Loucy (cell line): Measurements from ENCODE around the gene NBEA.

Experiments used
- EZH2phosphoT487 ChIP-seq: fragments of 200-600 bp; IDR thresholded peaks from 2 replicates; pipeline ENCODE4 v1.6.1; 2018; ENCODE audit warnings: antibody characterized with exemption, mild to moderate bottlenecking, moderate library complexity, borderline replicate concordance
- TF ChIP-seq, protein P1 (sequence below): fragments of 200-600 bp; sonication (generic); conservative IDR thresholded peaks from 2 replicates; pipeline ENCODE4 v1.5.1; 2014; ENCODE audit warnings: mild to moderate bottlenecking, antibody characterized with exemption, low read length

DNA sequence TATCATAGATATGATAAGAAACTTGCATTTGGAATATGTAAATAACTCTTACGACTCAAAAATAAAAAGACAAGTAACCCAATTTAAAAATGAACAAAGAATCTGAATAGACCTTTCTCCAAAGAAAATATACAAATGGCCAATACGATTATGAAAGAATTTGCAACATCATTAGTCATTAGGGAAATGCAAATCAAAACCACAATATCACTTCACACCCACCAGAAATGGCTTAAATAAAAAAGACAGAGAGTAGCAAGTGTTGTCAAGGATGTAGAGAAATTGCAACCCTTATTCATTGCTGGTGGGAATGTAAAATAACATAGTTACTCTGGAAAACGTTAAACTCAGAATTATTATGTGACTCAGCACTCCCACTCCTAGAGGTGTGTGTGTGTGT, 761.0 kb downstream of the NBEA start:
- TF ChIP-seq, protein P1, sequence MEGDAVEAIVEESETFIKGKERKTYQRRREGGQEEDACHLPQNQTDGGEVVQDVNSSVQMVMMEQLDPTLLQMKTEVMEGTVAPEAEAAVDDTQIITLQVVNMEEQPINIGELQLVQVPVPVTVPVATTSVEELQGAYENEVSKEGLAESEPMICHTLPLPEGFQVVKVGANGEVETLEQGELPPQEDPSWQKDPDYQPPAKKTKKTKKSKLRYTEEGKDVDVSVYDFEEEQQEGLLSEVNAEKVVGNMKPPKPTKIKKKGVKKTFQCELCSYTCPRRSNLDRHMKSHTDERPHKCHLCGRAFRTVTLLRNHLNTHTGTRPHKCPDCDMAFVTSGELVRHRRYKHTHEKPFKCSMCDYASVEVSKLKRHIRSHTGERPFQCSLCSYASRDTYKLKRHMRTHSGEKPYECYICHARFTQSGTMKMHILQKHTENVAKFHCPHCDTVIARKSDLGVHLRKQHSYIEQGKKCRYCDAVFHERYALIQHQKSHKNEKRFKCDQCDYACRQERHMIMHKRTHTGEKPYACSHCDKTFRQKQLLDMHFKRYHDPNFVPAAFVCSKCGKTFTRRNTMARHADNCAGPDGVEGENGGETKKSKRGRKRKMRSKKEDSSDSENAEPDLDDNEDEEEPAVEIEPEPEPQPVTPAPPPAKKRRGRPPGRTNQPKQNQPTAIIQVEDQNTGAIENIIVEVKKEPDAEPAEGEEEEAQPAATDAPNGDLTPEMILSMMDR, result no peak
- no peak for TF ChIP-seq EZH2phosphoT487
